ENCODE data around the gene PLB1.
"Not testable (repeated sequence)": the region's sequence is repeated elsewhere in the genome, so short reads cannot be mapped to it uniquely, and the experiment has no call there.

Gene PLB1

GRCh38 chr2:28465148-28465885, 30.5 kb upstream of the PLB1 start:
- no peak for DNase-seq (ENCODE audit: low read depth, low spot score)

GRCh38 chr2:28469304-28469703, 26.6 kb upstream of the PLB1 start:
- DNase-seq (ENCODE audit: low read depth, low spot score): no peak

GRCh38 chr2:28469947-28470535, 25.8 kb upstream of the PLB1 start:
- no peak for DNase-seq (ENCODE audit: low read depth, low spot score)

GRCh38 chr2:28470759-28471158, 25.1 kb upstream of the PLB1 start:
- DNase-seq (ENCODE audit: low read depth, low spot score): no peak

- no peak for DNase-seq (ENCODE audit: low read depth, low spot score)
Observed at GRCh38 chr2:28471214-28471613, 24.6 kb upstream of the PLB1 start.

GRCh38 chr2:28471701-28472236, 24.1 kb upstream of the PLB1 start:
- DNase-seq (ENCODE audit: low read depth, low spot score): no peak

GRCh38 chr2:28472641-28473040, 23.2 kb upstream of the PLB1 start:
- not testable (repeated sequence) for DNase-seq (ENCODE audit: low read depth, low spot score)

GRCh38 chr2:28475088-28475595, 20.7 kb upstream of the PLB1 start:
- no peak for DNase-seq (ENCODE audit: low read depth, low spot score)

- no peak for DNase-seq (ENCODE audit: low read depth, low spot score)
Observed at GRCh38 chr2:28477087-28477486, 18.8 kb upstream of the PLB1 start.

- DNase-seq (ENCODE audit: low read depth, low spot score): no peak
Observed at GRCh38 chr2:28477645-28478044, 18.2 kb upstream of the PLB1 start.

- no peak for DNase-seq (ENCODE audit: low read depth, low spot score)
Observed at GRCh38 chr2:28480403-28481049, 15.3 kb upstream of the PLB1 start.

GRCh38 chr2:28481905-28482304, 14.0 kb upstream of the PLB1 start:
- no peak for DNase-seq (ENCODE audit: low read depth, low spot score)

GRCh38 chr2:28484835-28485234, 11.0 kb upstream of the PLB1 start:
- no peak for DNase-seq (ENCODE audit: low read depth, low spot score)

- DNase-seq (ENCODE audit: low read depth, low spot score): no peak
Observed at GRCh38 chr2:28486526-28486925, 9.3 kb upstream of the PLB1 start.

- no peak for DNase-seq (ENCODE audit: low read depth, low spot score)
Observed at GRCh38 chr2:28487258-28487657, 8.6 kb upstream of the PLB1 start.

GRCh38 chr2:28488083-28488830, 7.6 kb upstream of the PLB1 start:
- no peak for DNase-seq (ENCODE audit: low read depth, low spot score)

- no peak for DNase-seq (ENCODE audit: low read depth, low spot score)
Observed at GRCh38 chr2:28488858-28489575, 6.8 kb upstream of the PLB1 start.

GRCh38 chr2:28490558-28490957, 5.3 kb upstream of the PLB1 start:
- DNase-seq (ENCODE audit: low read depth, low spot score): no peak

- no peak for DNase-seq (ENCODE audit: low read depth, low spot score)
Observed at GRCh38 chr2:28492282-28492681, 3.6 kb upstream of the PLB1 start.

- DNase-seq (ENCODE audit: low read depth, low spot score): no peak
Observed at GRCh38 chr2:28493636-28494035, 2.2 kb upstream of the PLB1 start.

GRCh38 chr2:28496781-28497180, 921 bp downstream of the PLB1 start:
- DNase-seq (ENCODE audit: low read depth, low spot score): no peak
